Coronary artery (tissue), 2 donors: ENCODE data around the gene TMEM207.

Experiments
- DNase-seq: peaks from one replicate; pipeline ENCODE4 v3.0.0-alpha.2; 2017; ENCODE audit warnings: low spot score
- H3K27ac ChIP-seq, 2 donors: fragments of 200-600 bp; sonication (generic); one replicate each; pipeline ENCODE4 v1.5.1; 2016 to 2019
- H3K4me3 ChIP-seq: fragments of 200-600 bp; sonication (generic); 2 replicates; pipeline ENCODE4 v1.5.1; 2016; ENCODE audit warnings: mild to moderate bottlenecking, moderate library complexity
- TF ChIP-seq, protein P1 (sequence below): fragments of 200-600 bp; sonication (generic); IDR thresholded peaks from one replicate; pipeline ENCODE4 v1.5.1; 2019; ENCODE audit warnings: antibody characterized with exemption

Gene TMEM207

GRCh38 chr3:190381441-190381840 is 68.3 kb downstream of the TMEM207 start:
- Histone ChIP-seq H3K4me3 (no peak overlapping the region), H3K27ac (no peak overlapping the region)
- TF ChIP-seq, protein P1, sequence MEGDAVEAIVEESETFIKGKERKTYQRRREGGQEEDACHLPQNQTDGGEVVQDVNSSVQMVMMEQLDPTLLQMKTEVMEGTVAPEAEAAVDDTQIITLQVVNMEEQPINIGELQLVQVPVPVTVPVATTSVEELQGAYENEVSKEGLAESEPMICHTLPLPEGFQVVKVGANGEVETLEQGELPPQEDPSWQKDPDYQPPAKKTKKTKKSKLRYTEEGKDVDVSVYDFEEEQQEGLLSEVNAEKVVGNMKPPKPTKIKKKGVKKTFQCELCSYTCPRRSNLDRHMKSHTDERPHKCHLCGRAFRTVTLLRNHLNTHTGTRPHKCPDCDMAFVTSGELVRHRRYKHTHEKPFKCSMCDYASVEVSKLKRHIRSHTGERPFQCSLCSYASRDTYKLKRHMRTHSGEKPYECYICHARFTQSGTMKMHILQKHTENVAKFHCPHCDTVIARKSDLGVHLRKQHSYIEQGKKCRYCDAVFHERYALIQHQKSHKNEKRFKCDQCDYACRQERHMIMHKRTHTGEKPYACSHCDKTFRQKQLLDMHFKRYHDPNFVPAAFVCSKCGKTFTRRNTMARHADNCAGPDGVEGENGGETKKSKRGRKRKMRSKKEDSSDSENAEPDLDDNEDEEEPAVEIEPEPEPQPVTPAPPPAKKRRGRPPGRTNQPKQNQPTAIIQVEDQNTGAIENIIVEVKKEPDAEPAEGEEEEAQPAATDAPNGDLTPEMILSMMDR = no peak
- DNase-seq = no peak

- TF ChIP-seq, protein P1 = no peak
- no peak for DNase-seq
- Histone ChIP-seq H3K4me3 (no peak overlapping the region), H3K27ac (no peak overlapping the region)
Measured at GRCh38 chr3:190380184-190380583, 69.5 kb downstream of the TMEM207 start.
